COLO829 (cell line): Measurements from ENCODE around the gene HEMK1.
A peak's percentile ranks its signal among the peaks of the same experiment; 100 is the strongest.

Experiments
- DNase-seq: peaks from one replicate; pipeline ENCODE4 v3.0.0; 2012; ENCODE audit warnings: low spot score

Gene HEMK1

DNA sequence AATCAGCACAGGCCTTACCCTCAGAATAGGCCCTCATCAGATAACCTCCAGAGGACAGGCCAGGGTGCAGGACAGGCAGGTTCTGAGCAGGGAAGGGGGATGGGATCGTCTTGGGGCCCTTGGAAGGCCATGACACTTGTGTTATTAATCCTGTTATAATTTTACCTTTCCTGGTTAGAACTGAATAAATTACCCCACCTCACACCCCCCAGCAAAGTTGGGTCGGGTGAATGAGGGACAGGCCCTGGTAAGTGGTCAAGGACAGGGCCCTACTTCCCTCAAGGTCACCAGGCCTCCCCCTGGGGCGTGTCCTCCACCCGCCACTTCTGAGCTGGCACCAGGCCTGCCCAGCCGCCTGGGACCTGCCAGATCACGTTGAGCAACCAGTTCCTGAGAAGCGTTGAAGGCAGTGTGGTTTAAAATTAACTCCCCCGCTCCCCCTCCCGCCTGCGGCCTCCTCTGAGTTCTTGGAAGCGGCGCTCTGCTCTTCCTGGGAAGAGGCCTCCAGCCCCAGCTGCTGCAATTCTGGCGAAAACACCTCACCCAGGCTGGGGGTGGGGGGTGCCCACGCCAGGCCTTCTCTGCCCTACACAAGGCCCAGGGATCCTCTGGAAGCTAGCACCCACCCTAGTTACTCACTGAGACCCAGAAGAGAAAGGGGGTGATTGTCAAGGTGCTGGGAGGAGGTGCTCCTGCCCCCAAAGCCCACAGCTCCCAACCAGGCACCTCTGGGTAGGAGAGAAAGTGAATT, 31.7 kb downstream of the HEMK1 start:
- DNase-seq: peak; percentile 40

DNA sequence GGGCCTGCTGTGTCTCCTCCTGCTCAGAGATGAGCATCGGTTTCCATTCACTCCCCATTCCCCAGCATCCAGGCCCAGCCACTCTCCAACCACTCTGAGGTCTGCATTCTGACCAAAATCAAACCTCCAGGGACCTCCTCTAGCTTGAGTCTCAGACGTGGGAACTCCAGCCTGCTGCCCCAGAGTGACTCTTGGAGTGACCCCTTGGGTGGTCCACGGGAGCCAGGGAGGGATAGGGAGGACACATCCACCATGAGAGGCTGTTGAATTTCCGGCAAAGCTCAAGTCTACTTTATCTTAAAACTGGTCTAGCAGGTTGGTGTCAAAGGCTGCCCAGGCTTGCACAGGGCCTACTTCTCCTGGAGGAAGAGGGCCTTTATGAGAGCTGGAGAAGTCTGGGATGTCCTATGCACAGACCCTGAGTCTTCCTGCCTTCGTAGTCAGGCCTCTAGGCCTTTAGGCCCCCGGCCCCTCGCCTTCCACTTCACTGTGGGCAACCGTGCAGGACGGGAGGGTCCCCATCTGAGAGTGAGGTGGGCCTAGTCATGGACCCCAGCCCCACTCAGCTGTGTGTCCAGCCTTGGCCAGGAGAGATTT, 33.4 kb downstream of the HEMK1 start:
- DNase-seq: no peak

DNA sequence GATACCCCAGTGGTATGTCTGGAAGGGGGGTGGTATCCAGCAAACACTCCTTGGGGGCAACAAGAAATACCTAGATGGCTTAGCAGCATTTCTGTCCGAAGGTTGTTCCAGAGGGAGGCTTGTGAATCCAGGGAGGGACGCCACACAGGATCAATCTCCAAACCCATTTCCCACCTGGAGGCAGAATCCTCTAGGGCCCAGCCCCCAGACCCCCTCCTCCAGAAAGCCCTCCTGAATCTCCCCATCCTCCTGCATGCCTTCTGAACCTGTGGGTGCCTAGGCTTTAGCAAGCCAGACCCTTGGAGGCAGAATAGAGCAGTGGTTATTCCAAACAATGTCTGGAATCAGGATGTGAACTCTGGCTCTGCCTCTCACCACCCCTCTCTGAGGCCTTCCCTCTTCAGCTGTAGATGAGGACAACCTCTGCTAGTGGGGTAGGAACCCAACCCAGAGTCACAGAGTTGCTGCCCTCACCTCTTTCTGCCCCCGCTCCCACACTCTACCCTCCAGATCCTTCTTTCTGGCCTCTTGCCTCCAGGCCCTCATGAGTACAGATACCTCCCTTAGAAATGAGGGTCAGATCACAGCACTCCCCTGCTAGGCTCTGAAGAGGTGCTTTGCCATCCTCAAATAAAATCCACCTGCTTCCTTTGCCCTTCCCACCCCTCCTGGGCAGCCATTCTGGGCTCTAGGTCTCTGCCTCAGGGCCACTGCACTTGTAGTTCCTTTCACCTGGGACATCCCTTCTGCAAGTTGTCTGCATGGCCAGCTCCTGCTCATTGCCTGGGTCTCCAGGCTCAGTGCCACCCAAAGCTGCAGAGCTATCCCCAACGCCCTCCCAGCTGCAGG, 34.2 kb downstream of the HEMK1 start:
- no peak for DNase-seq

DNA sequence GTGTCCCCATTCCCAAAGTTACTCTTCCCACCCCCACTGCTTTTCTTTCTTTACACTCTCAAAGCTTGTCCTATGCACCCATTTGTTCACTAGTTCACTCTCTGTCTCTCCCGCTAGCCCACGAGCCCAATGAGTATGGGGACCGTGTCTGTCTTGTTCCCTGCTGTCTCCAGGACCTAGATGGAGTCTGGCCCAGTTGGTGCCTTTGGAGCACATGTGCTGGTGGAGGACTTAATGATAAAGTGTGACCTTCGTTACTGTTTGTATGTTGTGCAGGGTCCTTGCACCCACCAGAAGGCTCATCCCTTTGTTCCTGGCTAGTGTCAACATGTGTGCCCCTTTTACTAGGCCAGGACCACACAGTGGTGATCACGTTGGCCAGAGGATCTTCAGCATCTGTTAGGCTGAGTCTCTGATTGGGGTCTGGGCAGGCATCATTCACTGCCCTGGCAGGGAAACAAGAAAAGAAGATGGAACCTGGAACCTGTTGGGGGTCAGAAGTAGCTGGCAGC, 34.8 kb downstream of the HEMK1 start:
- DNase-seq: no peak

DNA sequence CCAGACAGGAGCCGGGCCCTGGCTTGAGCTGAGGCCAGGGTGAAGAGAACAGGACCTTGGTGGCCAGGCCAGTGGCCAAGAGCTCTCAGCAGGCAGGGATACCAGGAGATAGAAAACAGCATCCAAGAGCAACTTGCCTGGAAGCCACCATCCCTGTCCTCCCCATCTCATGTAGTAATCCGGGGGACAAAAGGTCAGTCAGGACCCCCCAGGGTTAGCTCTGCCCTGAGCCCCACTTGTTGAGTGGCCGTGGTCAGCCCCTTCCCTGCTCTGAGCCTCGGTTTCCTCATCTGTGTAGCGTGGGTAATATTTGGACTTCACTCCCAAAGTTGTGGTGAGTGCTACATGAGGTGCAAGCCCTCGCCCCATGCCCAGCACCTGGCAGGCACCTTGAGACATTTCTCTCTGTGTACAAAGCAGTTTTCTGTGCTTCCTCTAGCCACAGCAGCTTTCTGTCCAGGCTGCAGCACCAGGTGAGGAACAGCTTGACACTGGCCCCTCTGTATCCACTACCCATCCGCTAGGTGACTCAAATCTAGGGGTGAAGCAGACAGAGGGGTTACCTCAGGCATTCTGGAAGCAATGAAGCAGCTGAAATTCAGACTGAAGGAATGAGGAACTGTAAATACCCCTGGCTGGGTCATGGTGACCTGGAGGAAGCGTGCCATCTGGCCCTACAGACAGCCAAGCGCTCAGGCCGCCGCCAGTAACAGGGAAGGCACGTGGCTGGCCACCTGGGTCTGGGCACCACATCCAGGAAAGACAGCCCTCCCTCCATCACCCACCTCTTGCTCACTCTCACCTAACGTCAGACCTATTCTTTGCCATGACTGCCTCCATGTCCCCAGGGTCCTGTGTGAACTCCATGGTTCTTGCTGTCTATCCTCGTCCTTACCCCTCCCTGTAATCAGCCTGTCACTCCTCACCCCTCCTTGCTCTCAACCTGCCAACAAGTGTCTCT, 35.6 kb downstream of the HEMK1 start:
- DNase-seq: no peak

- DNase-seq: no peak
These were observed 36.6 kb downstream of the HEMK1 start for GRCh38 chr3:50605901-50606326.

GRCh38 chr3:50606596-50606995, 37.3 kb downstream of the HEMK1 start:
- DNase-seq: no peak

- no peak for DNase-seq
These were observed 38.2 kb downstream of the HEMK1 start for GRCh38 chr3:50607271-50608091.

DNA sequence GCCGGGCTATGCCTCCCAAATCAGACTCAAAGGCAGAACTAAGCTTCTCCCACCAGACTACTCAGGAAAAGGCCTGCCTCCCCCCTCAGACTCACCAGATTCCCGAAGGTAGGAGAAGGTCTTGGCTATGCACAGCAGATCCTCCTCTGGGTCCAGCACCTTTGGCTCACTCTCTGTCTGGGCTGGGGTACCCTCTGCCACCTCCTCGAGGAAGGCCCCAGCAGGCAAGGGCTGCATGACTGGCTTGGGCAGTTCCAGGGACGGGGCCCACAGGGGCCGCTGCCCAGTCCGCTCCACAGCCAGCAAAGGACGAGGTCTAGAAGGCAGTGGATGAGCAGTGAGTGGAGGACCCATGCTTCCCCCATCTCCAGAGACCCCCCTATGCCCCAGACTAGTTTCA, 39.0 kb downstream of the HEMK1 start:
- DNase-seq: no peak

- DNase-seq: no peak
These were observed 39.9 kb downstream of the HEMK1 start for GRCh38 chr3:50609071-50609762.

- no peak for DNase-seq
These were observed 40.4 kb downstream of the HEMK1 start for GRCh38 chr3:50609763-50610085.

GRCh38 chr3:50610181-50610971, 41.1 kb downstream of the HEMK1 start:
- no peak for DNase-seq

DNA sequence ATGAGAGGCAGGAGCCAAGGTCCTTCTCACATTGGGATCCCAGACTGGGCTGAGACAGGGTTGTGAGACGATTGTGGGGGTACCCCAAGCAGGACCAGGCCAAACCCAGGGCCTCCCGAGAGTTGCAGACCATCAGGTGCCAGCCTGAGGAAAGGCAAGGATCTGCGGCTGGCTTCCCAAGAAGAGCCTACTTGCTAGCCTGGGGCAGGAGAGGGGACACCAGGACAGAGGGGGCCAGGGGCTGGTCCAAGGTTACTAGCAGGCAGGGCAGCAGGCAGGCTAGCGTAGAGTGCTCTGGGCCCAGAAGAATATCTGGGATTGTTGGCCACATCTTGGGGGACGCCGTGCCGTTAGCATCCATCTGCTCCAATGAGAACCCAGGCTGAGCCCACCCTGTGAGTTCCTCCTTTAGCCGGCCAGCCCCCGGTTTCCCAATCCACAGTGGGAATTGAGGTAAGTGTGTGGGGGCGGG, 41.7 kb downstream of the HEMK1 start:
- no peak for DNase-seq

DNA sequence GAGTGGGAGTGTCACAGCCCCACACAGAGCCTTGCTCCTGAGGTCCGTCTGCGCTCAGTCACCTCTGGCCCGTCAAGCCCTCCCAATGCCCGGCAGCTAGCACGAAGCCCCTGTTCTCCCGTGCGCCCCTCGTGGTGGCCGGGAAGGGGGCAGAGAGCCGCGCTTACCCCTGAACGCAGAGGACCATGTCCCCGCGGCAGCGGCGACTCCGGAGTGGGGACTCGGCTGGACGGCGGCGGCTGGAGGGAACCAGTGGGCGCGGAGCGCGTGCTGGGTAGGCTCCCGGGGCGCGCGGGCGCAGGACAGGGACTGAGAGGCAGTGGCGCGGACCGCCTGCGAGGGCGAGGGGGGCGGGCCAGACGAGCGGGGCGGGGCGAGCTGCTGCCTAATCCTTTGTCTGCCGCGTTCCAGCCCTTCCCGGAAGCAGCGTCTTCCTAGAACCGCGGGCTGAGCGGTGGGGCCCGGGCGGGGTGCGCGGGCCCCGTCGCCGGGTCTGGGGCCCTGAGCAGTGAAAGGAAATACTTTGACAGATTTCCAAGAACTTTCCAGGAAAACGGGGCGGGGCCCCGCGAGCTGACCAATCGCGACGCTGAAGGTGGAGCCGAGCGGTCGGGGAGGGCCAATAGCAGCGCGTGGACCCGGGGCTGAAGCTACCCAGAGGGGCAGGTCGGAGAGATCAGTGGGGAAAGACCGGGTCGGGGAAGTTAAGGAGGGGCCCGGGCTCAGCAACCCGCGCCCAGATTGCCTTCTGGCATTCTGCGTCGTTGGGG, 42.3 kb downstream of the HEMK1 start, which contains the start of gene CISH:
Gene CISH (minus strand): TSS at position 311 of the 770 bp plus-strand sequence. CDS start 124 bp downstream, at position 187.
- peak; percentile 90 for DNase-seq

DNA sequence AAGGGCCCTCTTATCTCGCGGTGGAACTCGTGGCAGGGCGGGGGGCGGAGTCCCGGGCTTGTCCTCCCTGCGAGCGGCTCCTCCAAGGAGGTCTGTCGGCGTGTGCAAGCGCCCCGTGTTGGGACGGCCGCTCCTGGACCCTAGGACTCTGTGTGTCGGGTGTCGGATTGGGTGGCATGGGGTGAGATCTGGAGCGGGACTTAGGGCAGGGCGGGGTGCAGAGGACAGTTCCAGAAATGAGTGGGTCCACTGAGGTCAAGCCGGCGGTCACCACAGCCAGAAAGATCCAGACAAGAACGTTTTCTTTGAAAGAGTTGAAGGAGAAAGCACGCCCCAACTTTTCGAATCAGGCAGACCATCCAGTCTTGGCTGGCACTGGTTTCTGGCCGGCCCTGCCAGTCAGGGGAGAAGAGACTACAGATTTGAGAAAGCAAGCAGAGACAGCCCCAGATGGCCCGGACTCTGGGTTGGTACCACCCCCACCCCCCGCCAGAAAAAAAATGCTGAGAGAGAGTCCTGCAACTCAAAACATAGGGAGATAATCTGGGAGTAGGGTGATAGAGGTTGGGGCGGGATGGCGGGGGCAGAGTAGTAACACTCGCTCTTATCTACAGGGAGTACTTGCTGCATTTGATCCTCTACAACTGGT, 43.0 kb downstream of the HEMK1 start:
- DNase-seq: no peak

DNA sequence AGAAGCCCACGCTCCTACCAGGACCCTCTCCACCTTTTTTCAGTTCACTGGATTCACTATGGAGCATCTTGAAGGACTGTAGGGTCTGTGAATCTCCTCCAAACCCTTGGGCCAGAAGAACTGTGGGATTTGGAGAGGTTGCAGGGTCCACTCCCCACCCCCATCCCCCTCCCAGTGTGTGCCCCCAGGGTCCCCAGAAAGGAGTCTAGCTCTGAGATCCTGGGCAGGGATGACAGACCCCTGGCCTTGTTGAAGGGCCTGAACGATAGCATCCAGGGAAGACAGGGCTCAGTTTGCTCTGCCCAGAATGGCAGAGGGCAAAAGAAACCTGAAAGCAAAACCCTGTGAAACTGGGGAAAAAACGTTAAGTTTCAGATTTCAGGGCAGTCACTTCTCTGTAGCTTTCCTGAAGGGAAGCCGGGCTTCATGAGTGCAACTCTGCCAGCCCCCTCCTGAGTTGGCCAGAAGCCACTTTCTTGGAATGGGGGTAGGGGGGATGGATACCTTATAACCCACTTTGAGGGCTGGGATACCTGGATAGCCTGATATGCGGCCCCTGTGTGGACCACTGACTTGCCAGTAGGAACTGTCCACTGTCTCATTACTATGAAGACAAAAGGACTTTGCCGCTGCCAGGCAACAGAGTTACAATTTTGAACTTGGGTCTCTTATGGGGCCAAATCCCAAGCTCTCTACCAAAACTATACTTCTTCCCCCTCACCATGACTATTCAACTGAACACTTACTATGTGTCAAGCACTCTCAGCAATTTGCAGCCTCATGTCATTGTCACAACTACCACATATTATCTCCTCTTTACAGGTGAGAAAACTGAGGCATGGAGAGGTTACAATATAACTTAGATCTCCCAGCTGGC, 43.9 kb downstream of the HEMK1 start:
- DNase-seq: no peak

GRCh38 chr3:50615190-50615589, 45.9 kb downstream of the HEMK1 start:
- DNase-seq: no peak
